Measurements from ENCODE around the gene ZNF484. TPM values are rescaled to one million over a fixed set of nuclear protein-coding genes. Genes with fewer than 3 reads are reported as not detected.
A peak's percentile ranks its signal among the peaks of the same experiment; 100 is the strongest.
"Not testable (repeated sequence)": the region's sequence is repeated elsewhere in the genome, so short reads cannot be mapped to it uniquely, and the experiment has no call there.

Gene ZNF484
- total RNA-seq, 1 donor from 2014 or later = 7.7 TPM

DNA sequence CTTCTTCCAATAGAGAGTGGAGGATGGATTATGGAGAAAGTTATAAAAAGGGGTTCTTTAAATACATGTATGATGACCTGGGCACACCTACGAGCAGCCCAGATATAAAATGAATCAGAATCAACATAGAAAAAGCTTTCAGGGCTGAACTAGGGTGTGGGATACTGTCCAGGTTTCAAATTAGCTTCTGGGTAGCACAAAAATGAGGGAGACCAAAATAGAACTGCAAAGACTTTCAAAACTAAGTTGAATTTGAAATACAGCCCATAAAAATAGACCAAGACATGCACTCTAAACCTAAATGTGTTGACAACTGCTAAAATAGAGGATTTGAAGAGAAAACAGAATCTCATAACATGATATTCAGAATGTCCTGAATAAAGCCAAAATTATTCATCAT lies 17.0 kb downstream of the ZNF484 start:
- DNase-seq (ENCODE audit: low read depth in 2 of 2) = no peak

DNA sequence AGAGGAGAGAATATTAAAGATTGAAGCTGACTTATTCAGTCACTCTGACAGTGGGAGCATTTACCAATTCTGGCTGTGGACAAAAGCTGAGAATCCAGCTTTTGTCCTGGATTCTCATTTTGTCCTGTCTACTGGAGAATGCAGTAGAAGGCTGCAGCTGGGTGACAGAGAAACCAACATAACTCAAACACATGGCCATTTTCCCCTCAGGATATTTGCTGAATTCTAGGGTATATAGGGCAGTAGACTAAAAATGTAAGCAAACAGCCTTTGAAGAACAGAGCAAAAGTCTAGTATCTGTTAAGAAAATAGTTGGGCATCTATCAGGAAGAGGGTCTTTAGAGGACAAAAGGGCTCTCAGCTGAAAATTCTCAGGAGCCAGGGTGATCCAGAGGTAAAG lies 20.6 kb downstream of the ZNF484 start:
- no peak for DNase-seq (ENCODE audit: low read depth in 2 of 2)

DNA sequence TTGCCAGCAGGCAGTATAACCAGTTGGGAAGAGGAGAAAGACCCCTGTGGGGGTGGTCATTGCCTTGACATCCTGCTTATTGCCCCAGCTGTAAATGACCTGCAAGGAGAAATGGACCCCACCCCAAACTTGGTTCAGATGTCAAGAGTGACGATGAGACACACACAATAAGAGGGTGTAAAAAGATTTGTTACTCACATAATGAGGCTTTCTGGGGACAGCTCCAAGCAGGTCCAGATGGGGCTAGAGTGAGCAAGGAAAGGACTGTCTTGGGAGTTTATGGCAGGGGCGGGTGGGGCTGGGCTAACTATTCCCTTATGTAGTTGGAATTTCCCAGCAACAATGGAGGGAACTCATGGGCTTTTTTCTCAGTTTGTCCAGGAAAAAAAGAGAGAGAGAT lies 24.1 kb downstream of the ZNF484 start:
- DNase-seq (ENCODE audit: low read depth in 2 of 2) = no peak

DNA sequence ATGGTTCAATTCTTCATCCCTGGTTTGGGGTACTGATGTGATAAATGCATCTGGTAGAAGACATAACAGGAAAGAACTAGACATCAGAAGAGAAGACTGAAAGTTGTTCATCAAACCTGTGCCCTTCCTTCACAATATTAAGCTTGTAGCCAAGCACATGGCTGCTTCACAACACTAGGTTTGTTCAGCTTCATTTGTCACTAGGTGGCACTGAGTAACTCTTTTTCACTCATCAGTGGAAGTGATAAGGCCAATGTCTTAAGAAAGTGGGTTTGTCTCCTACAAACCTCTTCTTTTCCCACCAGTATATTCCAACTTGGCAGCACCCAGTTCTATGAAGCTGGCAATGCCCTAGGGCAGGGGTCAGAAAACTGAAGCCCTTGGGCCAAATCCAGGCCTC lies 26.9 kb downstream of the ZNF484 start:
- no peak for DNase-seq (ENCODE audit: low read depth in 2 of 2)

DNA sequence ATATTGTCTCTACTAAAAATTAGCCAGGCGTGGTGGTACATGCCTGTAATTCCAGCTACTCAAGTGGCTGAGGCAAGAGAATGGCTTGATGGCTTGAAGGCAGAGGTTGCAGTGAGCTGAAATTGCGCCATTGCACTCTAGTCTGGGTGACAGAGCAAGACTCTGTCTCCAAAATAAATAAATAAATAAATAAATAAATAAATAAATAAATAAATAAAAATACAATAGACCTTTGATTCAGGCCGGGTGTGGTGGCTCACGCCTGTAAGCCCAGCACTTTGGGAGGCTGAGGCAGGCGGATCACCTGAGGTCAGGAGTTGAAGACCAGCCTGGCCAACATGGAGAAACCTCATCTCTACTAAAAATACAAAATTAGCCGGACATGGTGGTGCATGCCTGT lies 29.1 kb downstream of the ZNF484 start:
- DNase-seq (ENCODE audit: low read depth in 2 of 2) = not testable (repeated sequence)

DNA sequence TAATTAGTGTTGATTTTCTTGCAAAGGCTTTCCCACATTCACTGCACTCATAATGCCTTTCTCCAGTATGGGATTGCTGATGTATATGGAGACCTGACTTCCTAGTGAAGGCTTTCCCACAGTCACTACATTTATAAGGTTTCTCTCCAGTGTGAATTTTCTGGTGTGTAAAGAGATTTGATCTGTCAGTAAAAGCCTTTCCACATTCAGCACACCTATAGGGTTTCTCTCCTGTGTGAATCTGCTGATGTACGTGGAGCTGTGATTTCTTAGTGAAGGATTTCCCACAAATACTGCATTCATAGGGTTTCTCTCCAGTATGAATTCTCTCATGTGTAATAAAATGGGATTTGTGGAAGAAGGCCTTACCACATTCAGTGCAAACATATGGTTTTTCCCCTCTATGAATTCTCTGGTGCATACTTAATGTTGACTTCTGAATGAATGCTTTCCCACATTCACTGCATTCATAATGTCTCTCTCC lies 31.1 kb downstream of the ZNF484 start:
- DNase-seq (ENCODE audit: low read depth in 2 of 2) = no peak

DNA sequence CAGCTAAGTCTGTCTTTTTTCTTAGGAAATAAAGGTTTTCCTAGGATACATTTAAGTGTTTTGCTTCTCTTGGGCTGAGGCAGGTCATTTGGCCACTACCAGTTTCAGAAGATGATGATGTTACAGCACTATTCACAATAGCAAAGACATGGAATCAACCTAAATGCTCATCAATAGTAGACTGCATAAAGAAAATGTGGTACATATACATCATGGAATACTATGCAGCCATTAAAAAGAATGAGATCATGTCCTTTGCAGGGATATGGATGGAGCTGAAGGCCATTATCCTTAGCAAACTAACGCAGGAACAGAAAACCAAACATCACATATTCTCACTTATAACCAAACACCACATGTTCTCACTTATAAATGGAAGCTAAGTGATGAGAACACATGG lies 39.4 kb downstream of the ZNF484 start:
- not testable (repeated sequence) for DNase-seq (ENCODE audit: low read depth in 2 of 2)

DNA sequence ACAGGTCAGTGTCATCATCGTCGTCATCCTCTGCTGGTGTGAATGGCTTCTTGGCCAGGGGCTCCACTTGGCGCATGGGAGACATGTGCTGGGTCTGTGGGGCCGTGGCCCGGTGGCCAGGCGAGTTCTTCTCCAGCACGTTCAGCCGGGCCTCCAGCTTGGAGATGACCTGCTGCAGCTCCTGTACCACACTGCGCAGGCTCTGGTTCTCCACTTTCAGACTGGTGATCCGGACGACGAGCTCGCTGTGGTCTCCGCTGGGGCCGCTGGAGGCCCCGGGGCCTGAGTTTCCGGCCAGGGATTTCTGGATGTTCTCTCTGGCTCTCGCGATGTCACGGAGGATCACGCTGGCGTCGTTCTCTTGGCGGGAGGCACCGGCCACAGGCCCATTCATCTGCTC lies 40.6 kb downstream of the ZNF484 start:
- DNase-seq (ENCODE audit: low read depth in 2 of 2) = no peak

DNA sequence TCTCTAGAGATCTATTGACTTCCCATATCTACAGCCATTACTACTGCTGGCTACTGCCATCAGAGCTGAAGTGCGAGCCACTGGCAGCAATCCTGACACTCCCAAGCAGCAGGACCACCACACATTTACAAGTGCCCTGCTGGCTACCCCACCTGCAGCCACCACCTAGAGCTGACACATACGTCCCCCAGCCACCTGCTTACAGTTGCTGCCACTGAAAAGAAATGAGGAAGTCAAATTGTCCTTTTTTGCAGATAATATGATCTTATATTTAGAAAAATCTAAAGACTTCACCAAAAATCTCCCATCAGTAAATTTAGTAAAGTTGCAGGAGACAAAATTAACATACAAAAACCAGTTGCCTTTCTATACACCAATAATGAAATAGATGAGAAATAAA lies 48.4 kb downstream of the ZNF484 start:
- no peak for DNase-seq (ENCODE audit: low read depth in 2 of 2)

DNA sequence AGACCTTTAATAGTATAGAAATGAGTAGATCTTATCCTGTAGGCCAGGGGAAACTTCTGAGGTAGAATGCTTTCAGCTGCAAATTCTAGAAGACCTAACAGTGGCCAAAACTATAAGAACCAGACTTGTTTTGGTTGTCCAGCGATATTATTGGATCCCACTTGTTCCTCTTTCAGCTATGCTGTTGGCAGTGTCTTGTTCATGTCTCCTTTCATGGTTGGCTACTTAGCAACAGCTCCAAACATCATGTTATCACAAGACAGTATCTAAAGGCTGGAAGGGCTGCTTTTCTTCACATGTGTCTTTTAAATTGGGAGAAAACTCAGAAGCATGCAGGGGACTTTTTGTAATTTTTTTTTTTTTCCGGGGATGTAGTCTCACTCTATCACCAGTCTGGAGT lies 52.8 kb downstream of the ZNF484 start:
- not testable (repeated sequence) for DNase-seq (ENCODE audit: low read depth in 2 of 2)

DNA sequence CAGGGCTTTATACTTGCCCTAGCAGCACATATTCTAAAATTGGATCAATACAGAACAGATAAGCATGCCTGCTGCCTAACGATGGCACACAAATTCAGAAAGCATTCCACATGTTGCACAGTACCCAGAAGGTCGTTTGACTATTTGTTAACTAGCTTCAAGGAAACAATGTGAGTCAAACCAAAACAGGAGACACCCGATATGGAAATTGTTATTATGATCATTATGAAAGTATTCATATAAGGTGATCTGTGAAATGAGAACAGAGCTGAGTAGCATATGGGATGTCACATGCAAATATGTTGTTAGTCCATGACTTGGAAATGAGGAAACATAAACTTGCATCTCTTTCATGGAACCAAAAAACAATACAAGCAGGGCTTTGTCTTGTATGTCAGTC lies 56.9 kb downstream of the ZNF484 start:
- DNase-seq (ENCODE audit: low read depth in 2 of 2) = no peak

DNA sequence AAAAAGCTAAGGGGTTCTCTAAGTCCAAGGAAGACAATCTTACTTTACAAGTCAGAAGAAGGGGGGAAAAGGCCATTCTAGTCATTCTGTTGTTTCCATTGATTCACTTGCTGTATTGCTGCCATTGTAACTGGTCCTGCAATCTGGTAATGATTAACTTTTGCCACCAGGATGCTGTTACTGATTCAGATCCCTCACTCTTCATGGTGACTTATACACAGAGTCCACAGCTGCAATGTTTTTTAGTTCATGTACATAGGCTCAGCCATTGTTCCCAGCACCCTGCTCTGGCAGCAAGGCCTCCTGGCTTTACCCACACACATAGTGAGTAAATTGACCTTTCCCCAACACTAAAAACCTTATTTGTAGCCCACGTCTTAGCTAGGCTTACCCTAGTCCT lies 57.9 kb downstream of the ZNF484 start:
- not testable (repeated sequence) for DNase-seq (ENCODE audit: low read depth in 2 of 2)

DNA sequence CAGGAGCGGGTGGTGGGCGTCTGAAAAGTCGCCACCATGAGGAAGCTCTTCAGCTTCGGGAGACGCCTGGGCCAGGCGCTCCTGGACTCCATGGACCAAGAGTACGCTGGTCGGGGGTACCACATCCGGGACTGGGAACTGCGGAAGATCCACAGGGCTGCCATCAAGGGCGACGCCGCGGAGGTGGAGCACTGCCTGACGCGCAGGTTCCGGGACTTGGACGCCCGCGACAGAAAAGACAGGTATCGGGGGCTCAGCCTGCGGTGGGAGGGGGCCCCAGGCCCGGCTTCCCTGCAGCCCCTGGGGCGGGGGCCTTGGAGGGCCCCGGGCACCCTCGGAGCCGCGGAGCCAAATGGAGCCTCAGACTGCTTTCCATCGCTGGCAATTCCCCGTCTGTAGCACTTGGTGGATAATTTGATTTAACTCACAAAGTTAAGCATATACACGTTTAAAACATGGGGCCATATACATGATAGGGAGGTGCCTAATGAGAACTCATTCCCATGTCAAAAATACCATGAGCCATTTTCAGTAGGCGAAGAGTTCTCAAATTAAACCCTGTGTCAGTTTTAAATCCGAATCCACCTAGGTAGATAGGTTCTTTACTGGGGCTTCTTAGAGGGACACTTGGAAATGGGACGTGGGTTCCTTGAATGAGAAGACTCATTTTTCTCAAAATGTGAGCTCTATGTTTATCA lies 68.1 kb downstream of the ZNF484 start:
- not testable (repeated sequence) for DNase-seq (ENCODE audit: low read depth in 2 of 2)

DNA sequence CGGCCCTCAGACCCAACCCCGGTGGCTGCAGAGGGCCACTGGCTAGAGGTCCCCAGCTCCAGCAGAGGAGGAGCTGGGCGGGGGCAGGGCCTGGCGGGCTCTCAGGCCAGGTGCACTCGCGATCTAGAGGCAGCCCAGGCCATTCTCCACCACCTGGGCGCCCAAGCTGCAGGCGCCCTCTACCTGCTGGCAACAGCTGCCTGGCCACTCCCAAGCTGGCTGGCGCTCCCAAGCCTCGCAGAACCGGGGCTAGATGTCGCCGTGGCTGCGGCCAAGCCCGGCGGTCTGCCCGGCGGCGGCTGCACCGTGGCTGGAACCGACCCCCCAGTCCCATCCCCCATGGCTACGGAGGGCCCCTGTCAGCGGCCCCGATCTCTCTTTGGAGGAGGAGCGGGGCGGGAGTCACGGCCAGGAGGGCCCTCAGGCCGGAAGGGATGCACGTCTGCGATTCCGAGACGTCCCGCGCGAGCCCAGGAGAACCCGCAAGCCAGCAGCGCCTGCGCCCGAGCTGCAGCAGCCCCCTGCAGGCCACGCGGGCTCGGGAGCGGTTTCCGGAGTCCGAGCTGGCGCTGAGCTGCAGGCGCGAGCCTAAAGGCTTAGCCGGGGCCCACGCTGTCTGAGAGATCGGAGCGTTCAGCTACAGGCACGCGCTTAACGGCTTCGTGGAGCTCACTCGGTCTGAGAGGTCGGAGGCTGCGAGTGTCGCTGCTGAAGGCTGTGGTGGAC lies 68.9 kb downstream of the ZNF484 start:
- peak; percentile 7 to 68 for DNase-seq (ENCODE audit: low read depth in 2 of 2)

DNA sequence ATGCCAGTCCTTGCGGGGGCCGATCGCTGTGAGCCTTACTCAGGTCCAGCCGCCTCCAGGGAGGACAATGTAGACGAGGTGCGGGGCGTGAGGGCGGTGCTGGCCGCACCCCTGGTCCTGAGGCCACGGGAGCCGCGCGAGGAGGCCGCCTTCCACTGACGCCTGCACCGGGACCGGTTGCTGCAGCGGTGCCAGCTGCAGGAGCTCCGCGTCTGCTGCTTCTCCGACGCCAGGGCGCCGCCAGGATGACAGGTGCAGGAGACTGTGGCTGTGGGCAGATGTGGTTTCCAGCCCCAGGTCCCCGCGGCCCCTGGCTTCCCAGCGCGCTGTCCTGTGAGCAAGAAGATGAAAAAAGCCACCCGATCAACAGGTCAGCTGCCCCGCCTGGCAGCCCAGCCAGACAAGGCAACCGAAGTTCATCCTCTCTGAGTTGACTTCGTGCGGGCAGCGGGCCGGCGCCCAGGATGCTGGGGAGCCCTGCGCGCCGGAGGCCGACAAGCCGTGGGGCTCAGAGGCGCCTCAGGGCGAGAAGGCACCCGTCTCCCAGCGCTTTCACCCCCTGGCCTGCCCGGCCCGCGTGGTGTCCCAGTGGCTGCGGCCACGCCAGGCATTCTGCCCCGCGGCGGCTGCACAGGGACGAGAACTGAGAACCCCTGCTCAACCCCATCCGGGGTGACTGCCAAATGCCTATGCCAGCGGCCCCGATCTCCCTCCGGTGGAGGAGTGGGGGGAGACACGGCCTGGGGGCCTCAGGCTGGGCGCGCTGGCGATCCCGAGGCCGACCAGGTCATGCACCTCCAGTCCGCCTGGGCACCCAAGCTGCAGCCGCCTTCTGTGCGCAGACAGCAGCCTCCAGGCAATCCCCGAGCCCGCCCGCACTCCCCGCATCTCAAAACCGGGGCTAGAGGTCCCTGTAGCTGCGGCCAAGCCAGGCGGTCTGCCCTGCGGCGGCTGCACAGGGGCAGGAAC lies 69.8 kb downstream of the ZNF484 start:
- no peak for DNase-seq (ENCODE audit: low read depth in 2 of 2)

DNA sequence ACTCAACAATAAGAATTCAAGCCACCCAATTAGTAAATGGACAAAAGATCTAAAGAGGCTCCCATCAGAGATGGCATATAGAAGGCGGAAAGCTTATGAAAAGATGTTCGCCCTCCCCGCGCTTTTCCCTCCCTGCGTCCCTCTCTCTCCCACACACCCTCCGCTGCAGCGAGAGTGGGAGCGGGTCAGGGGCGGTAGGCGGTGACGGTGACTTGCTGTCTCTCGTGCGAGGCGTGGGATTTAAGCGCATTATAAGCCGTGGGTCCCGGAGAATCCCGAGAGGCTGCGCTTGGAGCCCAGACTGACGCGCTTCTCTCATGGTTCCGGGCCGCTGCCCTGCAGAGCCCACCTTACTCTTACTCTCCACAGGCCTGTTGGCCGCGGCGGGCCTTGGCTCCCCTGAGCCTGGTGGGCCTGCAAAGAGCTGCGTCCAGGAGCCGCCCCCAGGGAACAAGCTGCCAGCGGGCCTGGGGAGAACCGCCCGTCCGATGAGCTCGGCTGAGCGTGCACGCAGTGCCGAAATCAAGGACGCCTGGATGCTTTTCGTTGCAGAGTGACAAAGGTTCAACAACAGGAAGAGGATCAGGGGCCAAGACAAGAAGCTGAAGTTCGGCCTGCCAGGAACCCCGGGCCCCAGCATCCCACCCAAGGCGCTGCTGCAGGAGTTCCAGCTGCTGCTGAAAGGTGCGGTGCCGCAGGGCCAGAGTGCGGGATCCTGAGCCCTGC lies 70.6 kb downstream of the ZNF484 start:
- DNase-seq (ENCODE audit: low read depth in 2 of 2) = no peak

DNA sequence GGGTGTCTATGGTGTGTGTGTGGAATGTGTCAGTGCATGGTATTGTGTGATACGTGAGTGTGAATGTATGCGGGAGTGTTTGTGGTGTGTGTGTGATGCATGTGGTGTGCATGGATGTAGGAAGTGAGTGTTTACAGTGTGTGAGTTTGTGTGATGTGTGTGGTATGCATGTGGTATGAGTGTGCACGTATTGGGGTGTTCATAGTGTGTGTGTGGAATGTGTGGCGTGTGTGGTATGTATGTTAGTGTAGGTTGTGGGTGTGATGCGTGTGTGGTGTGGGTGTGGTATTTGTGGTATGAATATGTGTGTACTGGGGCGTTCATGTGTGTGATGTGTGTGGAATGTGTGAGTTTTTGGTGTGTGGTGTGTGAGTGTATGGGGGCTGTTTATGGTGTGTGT lies 73.1 kb downstream of the ZNF484 start:
- DNase-seq (ENCODE audit: low read depth in 2 of 2) = no peak

DNA sequence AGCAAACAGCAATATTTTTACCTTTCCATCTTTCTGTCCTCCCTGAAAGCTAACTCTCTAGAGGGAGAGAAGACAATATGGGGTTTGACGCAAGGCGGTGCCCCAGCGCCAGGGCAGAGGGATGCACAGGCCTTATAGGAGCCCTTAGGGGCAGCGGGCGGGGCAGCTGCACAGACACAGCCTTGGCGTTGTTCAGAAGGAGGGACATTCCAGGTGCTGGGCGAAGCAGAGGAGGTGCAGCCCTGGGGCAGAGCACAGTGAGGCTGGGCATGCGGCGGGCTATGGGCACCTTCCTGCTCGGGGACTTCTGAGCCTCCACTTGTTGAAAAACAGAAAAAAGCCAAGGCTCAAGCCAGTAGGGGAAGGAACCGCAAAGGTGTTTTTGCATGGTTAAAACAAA lies 79.5 kb downstream of the ZNF484 start:
- no peak for DNase-seq (ENCODE audit: low read depth in 2 of 2)

DNA sequence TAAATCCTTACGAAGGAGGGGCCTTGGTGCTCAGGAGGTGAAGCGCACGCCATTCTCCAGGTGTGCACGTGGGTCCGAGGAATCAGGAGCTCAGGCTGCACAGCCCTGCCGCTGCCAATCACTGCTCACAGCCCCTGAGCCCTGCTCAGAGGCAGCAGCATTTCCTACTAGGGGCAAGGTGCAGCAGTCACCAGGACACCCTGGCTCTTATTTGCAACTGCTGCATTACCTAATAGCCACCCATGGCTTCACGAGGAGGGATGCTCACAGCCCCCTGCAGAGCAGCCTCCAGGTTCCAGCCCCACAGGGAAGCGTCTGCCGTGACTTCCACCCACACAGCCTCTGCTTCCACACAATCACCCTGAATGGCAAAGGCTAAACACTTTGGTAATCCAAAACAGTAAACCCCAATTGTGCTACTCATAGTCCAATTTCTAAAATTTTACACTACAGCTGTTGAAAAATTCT lies 81.5 kb downstream of the ZNF484 start:
- not testable (repeated sequence) for DNase-seq (ENCODE audit: low read depth in 2 of 2)

DNA sequence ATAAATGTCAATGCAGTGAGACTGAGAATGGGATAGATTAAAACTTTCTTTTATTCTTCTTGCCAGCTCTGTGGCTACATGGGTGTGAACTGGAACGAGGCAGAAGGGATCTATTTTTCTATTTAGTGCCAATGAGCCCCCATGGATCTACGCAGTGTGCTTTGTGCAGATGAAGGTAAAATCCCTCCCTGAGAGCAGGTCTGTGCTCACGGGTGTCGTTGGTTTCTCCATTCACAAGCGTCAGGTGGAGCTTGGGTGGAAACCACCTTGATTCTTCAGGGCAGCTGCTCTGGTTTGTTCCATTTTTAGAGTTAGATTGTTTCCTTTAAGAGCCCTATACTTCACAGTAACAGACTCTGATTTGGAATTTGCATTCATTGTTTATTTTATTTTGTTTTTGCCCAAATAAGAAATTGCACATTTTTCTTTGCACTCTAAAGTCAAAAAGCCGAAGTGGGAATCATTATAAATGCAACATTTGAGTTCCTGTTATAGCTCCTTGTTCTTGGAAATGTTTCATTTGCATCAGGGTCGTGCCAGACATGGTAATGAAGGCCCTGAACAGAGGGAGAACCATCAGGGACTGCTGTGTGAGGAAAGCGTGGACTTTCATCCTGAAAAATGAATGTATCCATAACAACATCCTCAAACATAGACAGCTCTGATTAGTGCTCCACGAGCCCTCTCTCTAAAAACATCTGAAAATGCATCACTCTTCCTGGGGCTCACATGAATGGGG lies 82.1 kb downstream of the ZNF484 start:
- no peak for DNase-seq (ENCODE audit: low read depth in 2 of 2)

Data from dermis microvascular lymphatic vessel endothelial cell (primary cell).